GM19023 (cell line): ENCODE measurements around the gene STPG3.

Source experiments
- ATAC-seq: cut with Tn5 transposase; IDR thresholded peaks from one replicate; pipeline ENCODE4 v1.9.1; 2021; ENCODE audit warnings: mild to moderate bottlenecking, moderate library complexity; ENCODE audit not compliant: unreplicated experiment

Gene STPG3

GRCh38 chr9:137264067-137264466 lies 13.0 kb downstream of the STPG3 start:
- no peak for ATAC-seq

- ATAC-seq = no peak
Observed at GRCh38 chr9:137265496-137266161, 14.5 kb downstream of the STPG3 start.

DNA sequence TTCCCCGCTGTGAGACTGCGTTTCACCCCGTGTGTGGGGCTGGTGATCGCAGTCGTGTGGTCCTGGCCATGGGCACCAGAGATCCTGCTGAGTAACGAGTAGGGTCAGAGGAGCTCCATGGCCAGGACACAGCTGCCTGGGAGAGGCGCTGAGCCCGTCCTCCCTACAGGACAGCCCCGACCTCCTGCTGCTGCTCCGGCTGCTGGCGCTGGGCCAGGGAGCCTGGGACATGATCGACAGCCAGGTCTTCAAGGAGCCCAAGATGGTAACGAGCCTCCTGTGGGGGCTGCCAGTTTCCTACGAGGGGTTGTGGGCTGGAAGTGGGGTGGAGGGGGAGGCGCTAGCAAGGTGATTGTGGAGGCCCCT lies 15.1 kb downstream of the STPG3 start:
- ATAC-seq = no peak

- no peak for ATAC-seq
Observed at GRCh38 chr9:137266585-137267453, 15.7 kb downstream of the STPG3 start.

DNA sequence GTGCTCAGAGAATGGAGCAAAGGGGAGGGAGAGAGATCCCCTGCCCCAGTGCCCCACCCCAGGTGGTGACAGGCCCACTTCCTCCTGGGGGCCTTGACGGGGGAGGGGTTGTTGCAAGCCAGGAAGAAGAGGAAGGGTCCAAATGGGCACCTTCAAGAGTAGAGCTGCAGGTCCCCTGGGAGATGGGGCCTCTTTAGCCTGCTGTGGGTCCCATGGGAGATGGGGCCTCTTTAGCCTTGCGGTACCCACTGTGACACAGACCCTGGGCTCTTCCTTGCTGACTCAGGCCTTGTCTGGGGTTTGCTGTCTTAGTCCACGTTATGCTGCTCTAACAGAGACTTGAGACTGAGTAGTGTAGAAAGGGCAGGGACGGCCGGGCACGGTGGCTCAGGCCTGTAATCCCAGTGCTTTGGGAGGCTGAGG lies 16.9 kb downstream of the STPG3 start:
- no peak for ATAC-seq

GRCh38 chr9:137268538-137269201 lies 17.6 kb downstream of the STPG3 start:
- no peak for ATAC-seq

GRCh38 chr9:137269231-137269772 lies 18.2 kb downstream of the STPG3 start:
- no peak for ATAC-seq

GRCh38 chr9:137270929-137271695 lies 20.0 kb downstream of the STPG3 start:
- no peak for ATAC-seq

GRCh38 chr9:137271696-137272076 lies 20.6 kb downstream of the STPG3 start:
- no peak for ATAC-seq

DNA sequence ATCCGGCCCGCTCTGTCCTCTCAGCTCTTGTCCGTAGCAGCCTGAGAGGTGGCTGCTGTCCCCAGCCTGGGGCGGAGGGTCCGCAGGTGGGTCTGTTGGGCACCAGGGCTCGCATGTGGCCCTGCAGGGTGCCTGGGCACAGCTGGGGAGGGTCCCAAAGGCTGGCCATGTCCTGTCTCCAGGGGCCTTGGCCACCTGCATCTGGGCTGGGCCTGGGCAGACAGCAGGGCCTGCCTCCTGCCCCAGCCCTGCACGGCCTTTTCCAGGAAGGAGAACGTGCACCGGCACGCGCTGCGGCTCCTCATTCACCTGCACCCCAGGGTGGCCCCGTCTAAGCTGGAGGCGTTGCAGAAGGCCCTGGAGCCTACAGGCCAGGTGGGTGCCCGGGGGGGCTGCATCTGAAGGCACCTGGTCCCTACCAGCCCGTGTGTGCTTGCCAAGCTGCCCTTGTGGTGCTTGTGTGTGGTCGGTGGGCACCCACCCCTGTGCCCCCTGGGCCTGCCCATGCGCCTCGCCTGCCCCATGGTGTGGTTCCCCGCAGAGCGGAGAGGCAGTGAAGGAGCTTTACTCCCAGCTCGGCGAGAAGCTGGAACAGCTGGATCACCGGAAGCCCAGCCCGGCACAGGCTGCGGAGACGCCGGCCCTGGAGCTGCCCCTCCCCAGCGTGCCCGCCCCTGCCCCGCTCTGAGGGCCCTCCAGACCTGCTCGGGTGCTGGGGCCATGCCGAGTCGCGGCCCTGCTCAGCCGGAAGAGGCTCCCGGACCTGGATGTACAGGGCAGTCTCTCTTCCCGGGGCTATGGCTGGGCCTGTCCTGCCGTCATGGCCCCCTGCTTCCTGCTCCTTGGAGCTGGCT lies 21.4 kb downstream of the STPG3 start:
- ATAC-seq = no peak

- no peak for ATAC-seq
Observed at GRCh38 chr9:137273095-137273490, 22.0 kb downstream of the STPG3 start.

DNA sequence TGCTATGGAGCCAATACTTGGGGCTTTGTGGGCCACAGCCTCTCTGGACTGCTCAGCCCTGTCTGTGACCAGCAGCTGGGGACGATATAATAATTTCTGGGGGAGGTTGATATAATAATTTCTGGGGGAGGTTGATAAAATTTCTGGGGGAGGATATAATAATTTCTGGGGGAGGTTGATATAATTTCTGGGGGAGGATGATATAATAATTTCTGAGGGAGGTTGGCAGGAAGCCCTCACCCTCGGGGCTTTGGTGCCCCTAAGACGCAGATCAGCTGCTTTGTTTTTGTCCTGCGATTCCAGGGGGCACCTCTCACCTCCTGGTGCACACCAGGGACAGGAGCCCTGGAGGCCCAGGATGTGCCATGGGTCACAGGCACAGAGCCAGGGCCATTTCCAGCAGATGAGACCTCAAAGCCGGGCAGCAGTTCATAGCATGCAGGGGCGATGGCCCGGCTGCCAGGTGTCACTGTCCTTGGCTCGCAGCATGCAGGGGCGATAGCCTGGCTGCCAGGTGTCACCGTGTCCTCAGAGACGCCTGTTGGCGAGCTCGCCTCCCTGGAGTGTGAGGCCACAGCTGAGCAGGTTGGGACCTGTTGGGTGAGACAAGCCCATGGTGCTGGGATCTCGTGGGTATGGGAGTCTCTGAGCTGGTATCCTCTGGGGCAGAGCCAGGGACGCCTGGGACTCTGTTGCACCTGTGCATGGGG lies 22.7 kb downstream of the STPG3 start:
- ATAC-seq = no peak

DNA sequence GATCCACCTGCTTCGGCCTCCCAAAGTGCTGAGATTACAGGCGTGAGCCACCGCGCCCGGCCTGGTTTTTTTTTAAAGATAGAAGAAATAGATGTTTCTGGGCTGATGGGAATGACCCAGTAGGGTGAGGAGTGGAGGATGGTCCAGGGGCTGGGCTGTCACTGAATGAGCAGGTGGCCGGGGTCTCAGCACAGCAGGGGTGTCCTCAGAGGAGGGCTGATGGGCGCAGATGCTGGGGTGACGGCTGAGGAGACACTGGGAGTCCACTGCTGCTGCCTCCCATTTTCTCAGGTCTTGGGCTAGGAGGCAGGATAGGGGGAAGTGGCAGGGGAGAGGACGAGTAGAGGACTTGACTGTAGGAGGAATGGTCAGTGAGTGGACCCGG lies 24.1 kb downstream of the STPG3 start:
- no peak for ATAC-seq

- no peak for ATAC-seq
Observed at GRCh38 chr9:137275588-137276472, 24.7 kb downstream of the STPG3 start.

DNA sequence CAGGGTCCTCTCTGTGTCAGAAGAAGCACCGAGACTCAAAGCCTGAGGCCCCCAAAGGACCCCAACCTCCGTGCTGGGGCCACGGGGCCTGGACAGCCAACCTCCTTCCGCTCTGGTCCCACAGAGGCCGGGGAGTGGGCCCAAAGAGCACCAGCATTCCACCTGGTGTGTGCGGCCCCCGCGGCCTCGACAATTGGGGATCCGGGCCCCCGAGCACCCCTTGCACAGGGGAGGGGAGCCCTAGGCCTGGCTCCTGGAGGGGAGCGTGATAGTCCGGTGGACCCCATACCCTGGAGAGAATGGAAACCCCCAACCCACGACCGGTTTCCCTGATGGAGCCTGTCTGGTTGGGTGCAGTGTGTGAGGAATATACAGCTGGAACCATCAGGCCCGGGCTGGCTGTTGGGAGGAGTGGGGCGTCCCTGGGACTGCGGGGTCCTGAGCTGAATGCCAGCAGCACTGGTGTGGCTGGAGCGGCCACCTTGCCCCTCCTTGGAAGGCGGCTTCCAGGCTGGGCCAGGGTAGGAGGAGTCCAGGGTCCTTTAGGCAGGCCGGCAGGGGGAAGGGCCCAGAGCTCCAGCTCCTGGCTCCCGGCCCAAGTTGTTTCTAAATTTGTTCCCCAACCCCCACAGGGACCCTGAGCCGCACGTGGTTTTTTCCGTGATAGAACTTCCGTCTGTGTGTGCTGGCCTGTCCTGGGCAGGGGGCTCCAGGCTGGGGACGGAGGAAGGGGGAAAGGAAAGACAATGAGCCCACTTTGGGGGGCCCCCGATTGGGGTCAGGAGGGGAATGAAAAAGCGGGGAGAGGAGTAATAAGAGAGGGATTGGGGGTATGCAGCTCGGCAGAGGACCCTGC lies 25.6 kb downstream of the STPG3 start:
- ATAC-seq = no peak

DNA sequence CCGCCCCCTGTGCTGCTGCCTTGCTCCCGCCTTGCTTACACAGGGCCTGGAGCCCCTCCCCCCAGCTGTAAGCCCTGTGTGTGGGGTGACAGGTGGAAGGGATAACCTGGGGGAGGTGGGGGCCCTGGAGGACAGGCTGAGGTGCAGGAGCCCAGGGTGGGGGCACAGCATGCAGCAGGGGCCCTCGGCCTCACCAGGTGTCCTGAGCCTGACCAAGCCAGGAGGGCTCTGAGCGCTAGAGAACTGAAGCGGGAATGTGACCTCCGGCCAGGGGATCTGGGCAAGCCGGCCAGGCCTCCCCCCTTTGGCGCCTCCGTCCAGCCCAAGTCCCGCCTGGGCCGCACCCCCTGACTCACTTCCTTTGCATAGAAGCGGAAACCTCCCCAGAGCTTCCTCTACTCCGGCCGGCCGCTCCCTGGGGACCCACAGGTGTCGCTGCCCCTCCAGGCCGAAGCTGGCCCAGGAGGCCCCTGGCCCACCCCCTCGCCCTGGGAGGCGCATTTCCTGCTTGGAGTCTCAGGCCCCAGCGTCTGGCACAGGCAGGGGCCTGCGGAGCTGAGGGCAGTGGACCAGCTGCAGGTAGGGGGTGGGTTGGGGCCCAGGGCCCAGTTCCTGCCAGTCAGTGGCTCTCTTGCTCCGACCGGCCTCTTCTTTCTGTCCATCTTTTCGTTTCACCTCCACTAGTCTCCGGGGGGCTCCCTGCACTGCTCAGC lies 26.4 kb downstream of the STPG3 start, which contains the start of gene TOR4A:
TOR4A (plus strand) TSS at position 398 of the 713 bp plus-strand sequence. CDS start 964 bp downstream, outside the sequence.
- ATAC-seq = peak; percentile 66
